Fibroblast of villous mesenchyme (primary cell): ENCODE measurements around the gene GAS2. TPM values are rescaled to one million over a fixed set of nuclear protein-coding genes. Genes with fewer than 3 reads are reported as not detected.

Experiments
- DNase-seq: peaks from one replicate; pipeline ENCODE4 v3.0.0-alpha.2; 2010; ENCODE audit warnings: low read depth
- H3K4me3 ChIP-seq: 2 replicates; pipeline ENCODE4 v1.5.1; 2011; ENCODE audit warnings: low read depth, mild to moderate bottlenecking, low read length
- total RNA-seq: library from RNA; depleted of rRNA; stranded (reverse); fragments of >200 nt; gene quantifications from 2 replicates; pipeline ENCODE4 v1.2.3, GENCODE V29; 2012
- TF ChIP-seq, protein P1 (sequence below): IDR thresholded peaks from 2 replicates; pipeline ENCODE4 v1.5.1; 2012; ENCODE audit warnings: low read depth, mild to moderate bottlenecking, low read length; ENCODE audit not compliant: insufficient read depth

Gene GAS2
- total RNA-seq, 1 donor, result 1.7 TPM

DNA sequence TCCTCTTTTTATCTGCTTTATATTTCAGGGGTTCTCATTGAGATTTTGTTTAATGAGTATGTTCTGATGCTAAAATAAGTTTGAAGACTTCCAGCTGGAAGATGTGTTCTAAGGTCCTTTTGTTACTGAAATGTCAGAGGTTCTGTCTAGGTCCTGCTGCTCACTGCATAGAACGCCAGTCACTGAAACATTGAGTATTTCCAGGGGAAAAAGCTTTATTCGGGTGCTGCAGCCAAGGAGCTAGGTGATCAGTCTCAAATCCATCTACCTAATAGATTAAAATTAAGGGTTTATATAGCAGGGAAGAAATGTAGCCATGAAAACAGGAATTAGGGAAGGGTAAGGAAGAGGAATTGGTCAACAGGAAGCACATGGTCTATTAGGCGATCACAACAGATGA is 143.5 kb downstream of the GAS2 start:
- no peak overlapping the region for H3K4me3 ChIP-seq
- DNase-seq, result no peak
- TF ChIP-seq, protein P1, sequence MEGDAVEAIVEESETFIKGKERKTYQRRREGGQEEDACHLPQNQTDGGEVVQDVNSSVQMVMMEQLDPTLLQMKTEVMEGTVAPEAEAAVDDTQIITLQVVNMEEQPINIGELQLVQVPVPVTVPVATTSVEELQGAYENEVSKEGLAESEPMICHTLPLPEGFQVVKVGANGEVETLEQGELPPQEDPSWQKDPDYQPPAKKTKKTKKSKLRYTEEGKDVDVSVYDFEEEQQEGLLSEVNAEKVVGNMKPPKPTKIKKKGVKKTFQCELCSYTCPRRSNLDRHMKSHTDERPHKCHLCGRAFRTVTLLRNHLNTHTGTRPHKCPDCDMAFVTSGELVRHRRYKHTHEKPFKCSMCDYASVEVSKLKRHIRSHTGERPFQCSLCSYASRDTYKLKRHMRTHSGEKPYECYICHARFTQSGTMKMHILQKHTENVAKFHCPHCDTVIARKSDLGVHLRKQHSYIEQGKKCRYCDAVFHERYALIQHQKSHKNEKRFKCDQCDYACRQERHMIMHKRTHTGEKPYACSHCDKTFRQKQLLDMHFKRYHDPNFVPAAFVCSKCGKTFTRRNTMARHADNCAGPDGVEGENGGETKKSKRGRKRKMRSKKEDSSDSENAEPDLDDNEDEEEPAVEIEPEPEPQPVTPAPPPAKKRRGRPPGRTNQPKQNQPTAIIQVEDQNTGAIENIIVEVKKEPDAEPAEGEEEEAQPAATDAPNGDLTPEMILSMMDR, result no peak

DNA sequence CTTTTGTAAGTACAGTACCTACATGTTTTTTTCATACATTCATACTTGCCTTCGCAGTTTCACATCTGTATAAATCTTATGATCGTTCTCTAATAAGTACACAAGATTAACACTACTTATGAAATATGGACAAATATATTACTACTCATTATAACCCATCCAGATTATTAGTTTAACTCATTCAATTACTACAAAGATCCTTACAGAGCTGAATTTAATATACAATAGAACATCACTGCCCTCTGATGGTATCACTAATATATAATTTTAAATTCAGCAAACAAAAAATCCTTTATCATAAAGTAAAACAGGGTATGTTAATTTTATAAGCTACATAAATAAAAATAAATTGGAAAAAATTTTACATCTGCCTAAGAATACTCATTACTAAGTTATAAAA is 155.8 kb downstream of the GAS2 start:
- TF ChIP-seq, protein P1, result no peak
- no peak for DNase-seq
- H3K4me3 ChIP-seq, result no peak overlapping the region

DNA sequence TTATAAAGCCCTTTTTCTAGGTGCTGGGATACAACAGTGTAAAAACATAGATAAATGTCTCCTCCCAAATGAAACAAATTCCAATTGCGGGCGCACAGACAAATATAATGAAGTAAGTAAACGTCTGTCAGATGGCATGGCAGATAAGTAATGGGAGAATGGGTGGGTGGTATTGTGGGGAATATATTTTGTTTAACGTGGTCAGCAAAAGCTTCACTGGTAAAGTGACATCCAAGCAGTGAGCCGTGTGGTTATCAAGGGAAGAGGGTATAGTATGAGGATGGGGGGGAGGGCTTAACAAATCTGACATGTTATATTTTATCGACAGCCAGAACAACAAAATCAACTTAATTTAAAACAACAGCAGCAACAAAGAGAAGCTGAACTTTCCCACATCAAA is 162.0 kb downstream of the GAS2 start:
- DNase-seq, result no peak
- no peak overlapping the region for H3K4me3 ChIP-seq
- TF ChIP-seq, protein P1, result no peak

DNA sequence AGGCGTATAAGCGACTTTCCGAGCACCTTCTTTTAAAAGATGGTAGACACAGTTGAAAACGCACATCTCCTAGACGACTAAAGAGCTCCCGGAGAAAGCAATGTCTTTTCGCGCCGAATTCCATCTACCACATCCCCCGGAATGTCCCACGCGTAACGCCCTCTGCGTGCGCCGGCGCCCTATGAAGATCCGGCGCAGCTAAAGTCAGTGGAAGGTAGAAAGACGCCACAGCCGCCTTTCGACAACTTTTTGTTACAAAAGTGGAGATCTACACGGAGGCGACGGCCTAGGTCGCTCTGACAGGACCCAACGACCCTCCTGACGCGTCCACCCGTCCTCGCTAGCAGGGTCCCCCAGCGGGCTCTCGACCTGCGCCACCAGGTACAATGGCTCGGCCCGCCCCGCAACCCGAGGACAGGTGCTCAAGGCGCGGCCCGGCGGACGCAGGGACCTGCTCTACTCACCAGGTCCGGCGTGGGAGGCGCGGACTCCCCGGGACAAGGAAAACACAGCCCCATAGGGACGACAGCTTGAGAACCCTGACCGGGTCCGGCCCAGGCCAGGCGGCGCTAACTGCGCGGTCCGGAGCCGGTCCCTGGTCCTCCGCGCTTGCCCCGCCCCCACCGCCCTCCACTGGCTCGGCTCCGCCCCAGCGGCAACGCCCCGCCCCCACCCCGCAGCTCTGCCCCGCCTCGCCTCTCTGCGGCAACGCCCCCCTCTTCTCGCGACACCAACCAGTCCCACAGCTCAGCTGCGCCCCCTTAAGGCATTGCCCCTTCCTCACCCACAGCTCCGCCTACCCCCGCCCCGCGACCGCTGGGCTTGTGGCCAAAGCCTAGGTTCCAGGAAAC is 163.0 kb downstream of the GAS2 start, which contains the start of gene SVIP:
TSS of gene SVIP (minus strand) at position 571 of the 851 bp plus-strand sequence. CDS start at position 518, 53 bp downstream.
- DNase-seq, result peak; percentile 42
- peak within 1 kb of the TSS; percentile 64 for H3K4me3 ChIP-seq
- TF ChIP-seq, protein P1, result no peak

DNA sequence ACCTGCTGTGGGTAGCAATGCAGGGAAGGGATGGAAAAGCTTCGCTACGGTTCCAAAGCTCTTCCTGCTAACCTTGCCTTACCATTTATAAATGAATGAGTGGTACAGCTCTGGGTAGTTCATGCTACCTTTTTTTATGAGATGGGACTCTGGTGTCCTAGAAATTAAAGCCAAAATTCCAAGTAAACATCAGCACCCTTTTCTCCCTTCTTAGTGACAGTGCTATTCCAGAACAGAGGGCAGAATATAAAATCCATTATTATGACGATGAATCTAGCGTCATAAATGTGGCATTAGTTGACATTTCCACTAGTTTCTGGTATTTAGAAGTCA is 163.6 kb downstream of the GAS2 start:
- H3K4me3 ChIP-seq, result peak overlapping the region; percentile 19
- TF ChIP-seq, protein P1, result no peak
- DNase-seq, result no peak

DNA sequence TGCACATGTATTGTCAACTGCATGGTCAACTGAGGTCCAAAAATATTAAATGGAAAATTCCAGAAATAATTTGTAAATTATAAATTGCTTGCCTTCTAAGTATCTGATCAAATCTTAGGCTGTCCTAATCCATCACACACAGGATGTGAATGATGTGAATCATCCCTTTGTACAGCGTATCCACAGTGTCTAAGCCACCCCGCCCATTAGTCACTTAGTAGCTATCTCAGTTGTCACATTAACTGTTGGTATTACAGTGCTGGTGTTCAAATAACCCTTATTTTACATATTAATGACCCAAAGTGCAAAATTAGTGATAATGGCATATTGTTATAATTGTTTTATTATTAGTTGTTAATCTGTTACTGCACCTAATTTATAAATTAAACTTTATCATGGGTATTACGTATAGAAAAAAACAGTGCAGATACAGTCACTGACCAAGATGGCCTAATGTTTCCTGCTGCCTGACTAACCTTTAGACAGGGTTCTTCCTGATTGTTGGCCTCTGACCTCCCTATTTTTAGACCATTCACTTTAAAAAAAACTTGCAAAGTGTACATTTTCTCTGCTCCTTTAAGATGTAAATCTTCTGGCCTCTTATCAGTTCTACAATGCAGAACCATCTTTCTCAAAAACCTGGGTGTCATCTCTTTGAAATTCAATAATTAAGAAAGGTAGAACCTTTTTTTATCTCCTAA is 166.1 kb downstream of the GAS2 start:
- DNase-seq, result no peak
- H3K4me3 ChIP-seq, result no peak overlapping the region
- TF ChIP-seq, protein P1, result no peak
